Stimulated activated naive CD8-positive, alpha-beta T cell treated with anti-CD3 and anti-CD28 coated beads, Interleukin-15, Interleukin-2, amounts not matched to agents 100 ng/mL and 50 ng/mL, for 24 hours (primary cell): ENCODE data around the gene SCFD1.
"Not testable (repeated sequence)": the region's sequence is repeated elsewhere in the genome, so short reads cannot be mapped to it uniquely, and the experiment has no call there.

Experiments used
- H3K27ac Mint-ChIP-seq: one replicate; pipeline ENCODE4 v1.8.0; 2021; ENCODE audit warnings: mild to moderate bottlenecking, mixed read lengths
- H3K27me3 Mint-ChIP-seq: one replicate; pipeline ENCODE4 v1.8.0; 2021; ENCODE audit warnings: mixed read lengths
- H3K36me3 Mint-ChIP-seq: one replicate; pipeline ENCODE4 v1.8.0; 2021; ENCODE audit warnings: low read depth, mixed read lengths
- H3K4me1 Mint-ChIP-seq: one replicate; pipeline ENCODE4 v1.8.0; 2021; ENCODE audit warnings: low read depth, mixed read lengths
- H3K4me3 Mint-ChIP-seq: one replicate; pipeline ENCODE4 v1.8.0; 2021; ENCODE audit warnings: mild to moderate bottlenecking, mixed read lengths
- H3K9me3 Mint-ChIP-seq: one replicate; pipeline ENCODE4 v1.8.0; 2021; ENCODE audit warnings: mixed read lengths

Gene SCFD1

DNA sequence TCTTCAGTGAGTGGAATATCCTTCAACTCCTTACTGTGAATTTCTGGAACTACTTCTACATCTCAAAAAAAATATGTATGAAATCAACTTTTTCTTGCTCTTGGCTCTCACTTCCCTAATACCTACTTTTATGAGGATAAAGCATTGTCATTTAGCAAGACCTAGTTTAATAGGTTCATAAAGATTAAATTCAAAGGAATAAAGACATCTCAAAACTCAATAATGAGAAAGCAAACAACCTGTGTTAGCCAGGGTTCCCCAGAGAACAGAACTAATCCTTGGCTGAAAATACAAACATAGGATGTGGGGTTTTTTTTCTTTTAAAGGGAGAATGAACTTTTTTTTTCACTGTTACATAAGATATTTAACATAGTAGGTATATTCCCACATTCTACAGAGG lies 57.9 kb downstream of the SCFD1 start:
- Mint-ChIP-seq H3K36me3 (peaks cover 71% of the 10 kb centered on the region), H3K4me1 (no peaks in the 10 kb centered on the region), H3K27me3 (no peaks in the 10 kb centered on the region), H3K4me3 (no peak overlapping the region), H3K9me3 (peaks cover 5% of the 10 kb centered on the region), H3K27ac (no peak overlapping the region)

DNA sequence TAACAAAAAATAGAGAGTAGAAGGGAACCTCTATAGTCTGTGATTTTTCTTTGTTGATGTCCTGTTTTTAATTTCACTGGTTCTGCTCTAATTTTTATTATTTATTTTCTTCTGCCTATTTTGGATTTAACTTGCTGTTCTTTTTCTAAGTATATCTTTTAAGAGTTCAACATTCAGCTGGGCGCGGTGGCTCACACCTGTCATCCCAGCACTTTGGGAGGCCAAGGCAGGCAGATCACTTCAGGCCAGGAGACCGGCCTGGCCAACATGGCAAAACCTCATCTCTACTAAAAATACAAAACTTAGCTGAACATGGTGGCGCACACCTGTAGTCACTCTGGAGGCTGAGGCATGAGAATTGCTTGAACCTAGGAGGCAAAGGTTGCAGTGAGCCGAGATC lies 58.7 kb downstream of the SCFD1 start:
- not testable (repeated sequence) for H3K9me3 Mint-ChIP-seq, H3K27me3 Mint-ChIP-seq, H3K4me1 Mint-ChIP-seq, H3K27ac Mint-ChIP-seq, H3K4me3 Mint-ChIP-seq
- peaks cover 64% of the 10 kb centered on the region for H3K36me3 Mint-ChIP-seq

DNA sequence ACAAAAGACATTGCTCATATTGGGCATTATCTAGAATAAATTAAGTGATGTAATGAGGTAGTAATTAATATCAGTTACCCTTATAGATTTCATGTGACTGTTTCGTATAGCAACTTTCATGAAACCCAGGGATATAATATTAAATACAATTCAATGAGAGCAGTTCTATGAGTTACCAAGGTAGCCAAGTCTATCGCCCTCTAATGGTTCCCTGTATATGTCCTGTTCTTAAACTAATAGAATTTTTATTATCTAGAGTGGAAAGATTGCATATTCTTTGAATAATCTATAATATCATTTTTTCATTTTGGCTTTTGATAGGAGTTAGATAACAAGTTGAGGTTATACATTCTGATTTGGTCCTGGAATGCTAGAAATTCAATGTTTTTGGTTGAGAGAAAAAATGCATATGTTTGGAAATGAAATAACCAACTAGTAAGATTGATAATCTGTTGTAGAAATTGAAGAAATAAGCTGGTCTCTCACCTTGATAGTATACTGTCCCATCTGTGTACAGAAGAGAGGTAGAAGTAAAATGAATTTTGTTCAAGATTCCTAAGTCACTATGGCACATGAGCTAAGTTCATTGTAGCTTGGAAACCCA lies 59.7 kb downstream of the SCFD1 start:
- Mint-ChIP-seq H3K36me3 (peaks cover 55% of the 10 kb centered on the region), H3K4me1 (no peaks in the 10 kb centered on the region), H3K27ac (no peak overlapping the region), H3K4me3 (no peak overlapping the region), H3K27me3 (no peaks in the 10 kb centered on the region), H3K9me3 (peaks cover 5% of the 10 kb centered on the region)

DNA sequence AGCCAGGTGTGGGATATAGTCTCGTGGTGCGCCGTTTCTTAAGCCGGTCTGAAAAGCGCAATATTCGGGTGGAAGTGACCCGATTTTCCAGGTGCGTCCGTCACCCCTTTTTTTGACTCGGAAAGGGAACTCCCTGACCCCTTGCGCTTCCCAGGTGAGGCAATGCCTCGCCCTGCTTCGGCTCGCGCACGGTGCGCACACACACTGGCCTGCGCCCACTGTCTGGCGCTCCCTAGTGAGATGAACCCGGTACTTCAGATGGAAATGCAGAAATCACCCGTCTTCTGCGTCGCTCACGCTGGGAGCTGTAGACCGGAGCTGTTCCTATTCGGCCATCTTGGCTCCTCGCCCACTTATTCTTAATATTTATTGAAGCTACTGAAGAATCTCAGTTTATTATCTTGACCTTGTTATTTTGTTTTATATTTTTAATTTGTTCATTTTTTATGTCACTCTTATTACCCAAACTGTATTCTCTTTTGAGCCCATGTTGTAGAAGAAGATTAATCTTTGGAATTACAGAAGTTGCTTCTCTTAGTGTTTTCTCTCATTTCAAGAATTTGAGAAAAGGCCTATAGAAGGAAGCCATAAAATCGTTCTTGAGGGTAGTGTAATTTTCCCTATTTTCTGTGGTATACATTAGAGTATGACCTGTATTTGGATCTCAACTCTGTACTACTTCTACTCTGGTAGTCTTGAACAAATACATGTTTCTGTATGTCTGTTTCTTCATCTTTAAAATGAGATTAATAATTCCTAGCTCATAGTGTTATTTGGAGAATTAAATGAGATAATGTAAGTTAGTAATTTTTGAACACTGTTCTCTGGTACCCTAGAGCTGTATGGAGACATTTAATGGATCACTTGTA lies 68.6 kb downstream of the SCFD1 start:
- not testable (repeated sequence) for H3K9me3 Mint-ChIP-seq, H3K27ac Mint-ChIP-seq, H3K4me1 Mint-ChIP-seq, H3K27me3 Mint-ChIP-seq
- H3K4me3 Mint-ChIP-seq = peak overlapping the region; percentile 12
- peaks cover 19% of the 10 kb centered on the region for H3K36me3 Mint-ChIP-seq

DNA sequence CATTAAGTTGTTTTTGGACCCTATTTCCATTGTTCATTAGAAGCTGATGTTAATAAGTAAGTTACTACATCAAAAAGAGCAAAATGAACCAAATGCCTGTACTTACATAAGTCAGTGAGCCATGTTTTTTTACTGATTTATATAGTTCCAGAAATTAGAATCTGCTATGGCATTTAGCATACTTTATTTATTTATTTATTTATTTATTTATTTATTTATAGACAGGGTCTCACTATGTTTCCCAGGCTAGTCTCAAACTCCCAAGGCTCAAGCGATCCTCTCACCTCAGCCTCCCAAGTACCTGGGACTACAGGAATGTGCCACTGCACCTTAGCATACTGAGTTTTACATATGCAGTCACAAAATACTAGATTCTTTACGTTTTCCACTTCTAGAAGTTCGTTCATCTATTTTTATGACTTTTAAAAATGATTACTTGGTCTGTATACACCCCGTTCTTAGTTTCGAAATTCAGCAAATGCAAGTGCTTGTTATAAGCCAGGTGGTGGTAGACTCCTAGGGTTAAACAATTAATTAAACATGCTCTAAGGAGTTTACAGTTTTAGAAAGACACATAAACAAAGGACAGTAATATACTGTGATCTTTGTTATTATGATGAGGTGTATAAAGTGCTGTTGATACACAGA lies 69.8 kb downstream of the SCFD1 start:
- no peak overlapping the region for H3K27ac Mint-ChIP-seq
- no peaks in the 10 kb centered on the region for H3K4me1 Mint-ChIP-seq
- H3K4me3 Mint-ChIP-seq = no peak overlapping the region
- H3K36me3 Mint-ChIP-seq = peaks cover 24% of the 10 kb centered on the region
- H3K9me3 Mint-ChIP-seq = no peaks in the 10 kb centered on the region
- H3K27me3 Mint-ChIP-seq = no peaks in the 10 kb centered on the region

DNA sequence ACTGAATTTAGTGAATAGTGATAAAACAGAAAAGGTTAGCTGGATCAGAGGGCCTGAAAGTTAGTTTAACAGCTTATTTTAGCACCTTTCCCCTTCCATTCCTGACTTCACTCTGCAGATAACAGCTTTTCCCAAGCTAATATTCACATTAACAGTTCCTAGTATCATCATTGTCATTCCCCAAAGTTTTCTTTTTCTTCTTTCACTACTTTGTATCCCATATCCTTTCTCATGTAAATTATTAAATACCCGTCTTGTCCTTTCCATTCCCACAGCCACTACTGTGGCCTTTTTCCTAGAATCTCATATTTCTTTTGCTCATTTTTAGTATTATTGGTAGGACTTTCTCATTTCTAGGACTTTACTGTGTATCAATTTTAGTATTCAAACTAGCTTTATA lies 70.5 kb downstream of the SCFD1 start:
- H3K27ac Mint-ChIP-seq = no peak overlapping the region
- H3K4me3 Mint-ChIP-seq = no peak overlapping the region

DNA sequence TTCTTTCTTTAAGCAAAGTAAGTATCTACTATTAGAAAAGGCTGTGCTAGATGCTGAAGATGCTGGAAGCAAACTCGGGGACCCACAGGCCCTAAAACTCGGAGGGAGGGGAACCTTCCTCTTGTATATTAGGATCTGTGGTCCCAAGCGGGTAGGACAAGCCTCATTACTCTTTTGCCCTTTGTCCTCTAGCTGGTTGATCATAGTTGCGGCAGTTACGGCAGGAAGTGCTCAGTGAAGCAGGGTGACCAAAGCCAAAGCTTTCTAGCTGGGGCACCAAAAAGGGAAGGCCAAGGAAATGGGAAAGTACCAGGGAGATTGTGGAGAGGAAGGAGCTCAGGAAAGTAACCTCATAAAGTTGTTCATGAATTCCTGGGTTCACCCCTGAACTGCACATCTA lies 76.3 kb downstream of the SCFD1 start:
- no peaks in the 10 kb centered on the region for H3K4me1 Mint-ChIP-seq
- H3K36me3 Mint-ChIP-seq = peaks cover 53% of the 10 kb centered on the region
- no peak overlapping the region for H3K4me3 Mint-ChIP-seq
- no peaks in the 10 kb centered on the region for H3K9me3 Mint-ChIP-seq
- H3K27me3 Mint-ChIP-seq = no peaks in the 10 kb centered on the region
- H3K27ac Mint-ChIP-seq = no peak overlapping the region

More for the DNA sequence above, 70.5 kb downstream of the SCFD1 start:
- no peaks in the 10 kb centered on the region for H3K4me1 Mint-ChIP-seq
- H3K9me3 Mint-ChIP-seq = no peaks in the 10 kb centered on the region
- H3K27me3 Mint-ChIP-seq = no peaks in the 10 kb centered on the region
- peaks cover 29% of the 10 kb centered on the region for H3K36me3 Mint-ChIP-seq

DNA sequence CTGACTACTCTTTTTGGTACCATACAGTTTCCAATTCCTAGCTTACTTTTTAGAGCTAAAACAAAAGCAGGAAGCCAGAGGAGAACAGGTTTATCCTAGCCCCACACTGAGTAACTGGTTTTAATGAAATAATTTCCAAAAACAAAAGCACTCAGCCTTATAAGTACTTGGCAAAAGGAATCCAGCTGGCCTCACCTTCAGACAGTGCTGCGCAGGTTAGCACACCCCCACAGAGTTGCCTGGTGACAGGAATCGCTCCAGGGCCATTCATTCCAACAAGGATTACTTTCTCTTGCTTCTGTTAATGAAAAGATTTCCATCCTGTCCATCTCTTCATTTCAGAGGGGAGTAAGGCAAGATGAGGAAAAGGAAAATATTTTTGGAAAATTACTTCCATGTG lies 84.6 kb downstream of the SCFD1 start:
- Mint-ChIP-seq H3K36me3 (peaks cover 49% of the 10 kb centered on the region), H3K9me3 (no peaks in the 10 kb centered on the region), H3K4me3 (no peak overlapping the region), H3K4me1 (no peaks in the 10 kb centered on the region), H3K27ac (no peak overlapping the region), H3K27me3 (no peaks in the 10 kb centered on the region)

DNA sequence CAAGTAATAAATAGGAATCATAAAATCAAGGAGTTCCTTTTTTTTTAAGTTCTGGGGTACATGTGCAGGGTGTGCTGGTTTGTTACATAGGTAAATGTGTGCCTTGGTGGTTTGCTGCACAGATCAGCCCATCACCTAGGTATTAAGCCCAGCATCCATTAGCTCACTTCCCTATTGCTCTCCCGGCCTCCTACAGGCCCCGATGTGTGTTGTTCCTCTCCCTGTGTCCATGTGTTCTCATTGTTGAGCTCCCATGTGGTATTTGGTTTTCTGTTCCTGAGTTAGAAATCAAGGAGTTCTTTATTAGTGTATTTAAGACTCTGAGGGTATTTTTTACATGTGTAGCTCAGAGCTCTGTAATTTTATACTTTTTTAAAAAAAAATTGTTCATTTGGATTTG lies 86.0 kb downstream of the SCFD1 start:
- no peaks in the 10 kb centered on the region for H3K9me3 Mint-ChIP-seq
- H3K27ac Mint-ChIP-seq = no peak overlapping the region
- H3K4me3 Mint-ChIP-seq = no peak overlapping the region
- H3K4me1 Mint-ChIP-seq = no peaks in the 10 kb centered on the region
- no peaks in the 10 kb centered on the region for H3K27me3 Mint-ChIP-seq
- H3K36me3 Mint-ChIP-seq = peaks cover 45% of the 10 kb centered on the region

DNA sequence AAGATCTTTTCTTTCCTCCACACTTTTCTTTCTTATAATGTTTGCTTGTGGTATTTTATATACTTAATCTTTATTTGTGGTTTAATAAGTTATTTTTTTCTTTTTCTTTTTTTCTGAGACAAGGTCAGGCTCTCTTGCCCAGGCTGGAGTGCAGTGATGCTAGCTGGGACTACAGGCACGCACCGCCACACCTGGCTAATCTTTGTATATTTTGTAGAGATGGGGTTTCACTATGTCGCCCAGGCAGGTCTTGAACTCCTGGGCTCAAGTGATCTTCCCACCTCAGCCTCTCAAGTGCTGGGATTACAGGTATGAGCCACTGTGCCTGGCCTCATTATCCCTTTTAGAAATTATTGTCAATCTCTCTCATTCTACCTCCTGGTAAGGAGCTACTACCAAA lies 87.1 kb downstream of the SCFD1 start:
- Mint-ChIP-seq H3K27ac (no peak overlapping the region), H3K4me3 (no peak overlapping the region), H3K4me1 (no peaks in the 10 kb centered on the region), H3K36me3 (peaks cover 42% of the 10 kb centered on the region), H3K9me3 (no peaks in the 10 kb centered on the region), H3K27me3 (no peaks in the 10 kb centered on the region)

DNA sequence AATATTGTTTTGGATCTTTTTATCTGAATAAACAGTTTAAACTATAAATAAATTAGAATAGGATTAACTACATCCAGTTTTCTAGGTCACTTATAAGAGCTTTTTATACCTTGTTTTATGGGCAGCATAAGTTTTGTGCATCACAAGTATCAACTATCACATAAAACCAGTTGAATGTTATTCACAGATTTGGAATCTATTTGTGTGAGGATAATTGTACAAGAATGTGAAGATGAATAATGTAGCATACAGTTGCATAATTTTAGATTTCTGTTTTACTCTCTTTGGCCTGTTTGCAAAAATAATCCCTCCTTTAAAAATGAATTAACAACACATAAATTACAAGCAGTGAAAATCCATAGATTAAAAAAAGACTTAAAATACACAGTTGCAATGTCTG lies 88.8 kb downstream of the SCFD1 start:
- Mint-ChIP-seq H3K27ac (no peak overlapping the region), H3K4me1 (no peaks in the 10 kb centered on the region), H3K36me3 (peaks cover 35% of the 10 kb centered on the region), H3K4me3 (no peak overlapping the region), H3K27me3 (no peaks in the 10 kb centered on the region), H3K9me3 (no peaks in the 10 kb centered on the region)

DNA sequence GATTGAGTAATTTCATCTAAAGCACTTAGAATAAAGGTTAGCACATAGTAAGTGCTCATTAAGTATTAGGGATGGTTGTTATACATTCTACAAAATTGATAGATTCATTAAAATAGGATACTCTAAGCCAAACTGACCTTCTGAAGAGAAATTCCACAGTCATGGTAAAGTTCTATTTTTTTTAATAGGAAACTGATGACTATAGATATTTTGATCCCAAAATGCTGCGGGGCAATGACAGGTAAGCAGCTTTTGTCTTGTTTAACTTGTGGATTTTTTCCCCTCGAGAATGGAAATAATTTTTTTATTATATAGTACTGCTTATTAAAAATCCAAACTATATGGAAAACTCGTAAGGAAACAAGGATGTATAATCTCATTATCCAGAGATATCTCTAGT lies 97.0 kb downstream of the SCFD1 start:
- Mint-ChIP-seq H3K4me1 (no peaks in the 10 kb centered on the region), H3K4me3 (no peak overlapping the region), H3K9me3 (no peaks in the 10 kb centered on the region), H3K27ac (no peak overlapping the region), H3K27me3 (no peaks in the 10 kb centered on the region), H3K36me3 (peaks cover 51% of the 10 kb centered on the region)

DNA sequence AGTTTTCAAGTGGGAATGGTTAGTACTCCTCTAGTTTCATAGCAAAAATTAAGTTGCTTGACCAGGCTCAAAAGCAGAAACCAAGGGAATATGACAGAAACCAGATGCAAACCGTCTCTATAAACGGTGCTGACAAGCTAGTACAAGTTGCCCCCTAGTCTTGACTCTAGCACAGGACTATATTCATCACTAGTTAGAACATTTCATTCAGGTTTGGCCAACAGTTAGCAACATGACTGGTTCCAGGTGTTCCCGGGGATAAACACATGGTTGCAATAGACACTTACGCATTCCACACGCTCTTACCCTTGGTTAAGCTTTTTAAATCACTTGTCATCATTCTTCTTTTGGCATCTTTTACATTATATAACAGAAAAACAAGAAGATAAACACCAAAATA lies 103.6 kb downstream of the SCFD1 start:
- H3K9me3 Mint-ChIP-seq = no peaks in the 10 kb centered on the region
- H3K4me3 Mint-ChIP-seq = no peak overlapping the region
- H3K36me3 Mint-ChIP-seq = peaks cover 83% of the 10 kb centered on the region
- no peak overlapping the region for H3K27ac Mint-ChIP-seq
- H3K27me3 Mint-ChIP-seq = no peaks in the 10 kb centered on the region
- H3K4me1 Mint-ChIP-seq = peaks cover 11% of the 10 kb centered on the region

DNA sequence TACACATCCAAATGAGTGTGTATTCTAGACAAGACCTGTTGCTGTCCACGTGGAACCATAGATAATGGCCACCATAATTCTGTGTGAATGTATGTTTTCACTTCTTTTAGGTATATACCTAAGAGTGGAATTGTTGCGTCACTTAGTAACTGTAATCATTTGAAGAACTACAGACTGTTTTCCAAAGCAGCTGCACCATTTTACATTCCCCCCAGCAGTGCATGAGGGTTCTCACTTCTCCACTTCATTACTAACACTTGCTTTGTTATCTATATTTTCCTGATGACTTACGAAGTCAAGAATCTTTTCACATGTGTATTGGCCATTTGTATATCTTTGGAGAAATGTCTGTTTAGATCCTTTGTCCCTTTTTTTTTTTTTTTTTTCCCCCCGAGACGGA lies 106.4 kb downstream of the SCFD1 start:
- peaks cover 80% of the 10 kb centered on the region for H3K36me3 Mint-ChIP-seq
- H3K27ac Mint-ChIP-seq = no peak overlapping the region

DNA sequence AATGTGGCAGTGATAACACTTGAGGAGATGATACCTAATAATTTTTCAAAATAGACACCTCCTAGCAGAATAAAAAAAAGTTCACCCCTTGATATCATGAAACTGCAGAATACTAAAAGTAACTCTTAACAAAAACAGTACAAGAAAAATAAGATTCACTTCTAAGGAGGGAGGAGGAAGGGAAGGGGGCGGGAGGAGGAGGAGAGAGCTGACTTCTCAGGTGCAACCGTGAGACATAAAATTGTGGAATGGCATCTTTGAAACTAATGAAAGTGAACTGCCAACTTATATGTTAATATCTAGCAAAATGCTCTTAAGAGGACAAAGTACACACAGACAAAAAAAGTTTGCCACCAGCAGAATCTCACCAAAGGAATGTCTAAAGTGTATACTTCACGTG lies 115.8 kb downstream of the SCFD1 start:
- Mint-ChIP-seq H3K36me3 (peaks cover 32% of the 10 kb centered on the region), H3K27ac (no peak overlapping the region), H3K4me1 (no peaks in the 10 kb centered on the region), H3K27me3 (no peaks in the 10 kb centered on the region), H3K9me3 (no peaks in the 10 kb centered on the region), H3K4me3 (no peak overlapping the region)

More for the DNA sequence above, 106.4 kb downstream of the SCFD1 start:
- Mint-ChIP-seq H3K4me3 (no peak overlapping the region), H3K9me3 (no peaks in the 10 kb centered on the region), H3K4me1 (peaks cover 11% of the 10 kb centered on the region), H3K27me3 (no peaks in the 10 kb centered on the region)
